Transverse colon (tissue), 3 donors: ENCODE data around the gene INO80.
A peak's percentile ranks its signal among the peaks of the same experiment; 100 is the strongest.

Source experiments
- CTCF ChIP-seq, 5 experiments: fragments of 200-600 bp in 3 of 5; fragments of 450-650 bp in 2 of 5; sonication (generic) in 3 of 5; IDR thresholded peaks; 1 replicate in 2 of 5; 2 replicates in 3 of 5; pipeline ENCODE4 v1.5.1; 2016 to 2017; ENCODE audit warnings: antibody characterized with exemption in 5 of 5, inconsistent platforms in 3 of 5, mild to moderate bottlenecking in 2 of 5, moderate library complexity in 1 of 5
- POLR2A ChIP-seq: fragments of 450-650 bp; IDR thresholded peaks from one replicate; pipeline ENCODE4 v1.6.1; 2016; ENCODE audit warnings: antibody characterized with exemption, mild to moderate bottlenecking, moderate library complexity

GRCh38 chr15:40937762-40938535, 178.1 kb downstream of the INO80 start:
- TF ChIP-seq CTCF (IDR thresholded peaks at IDR 0.05) = peak in 4 of 5 experiments; percentile 25 to 66 (median 44)
- TF ChIP-seq POLR2A = no peak
